ENCODE data around the gene HAUS6. TPM values are rescaled to one million over a fixed set of nuclear protein-coding genes. Genes with fewer than 3 reads are reported as not detected.
A peak's percentile ranks its signal among the peaks of the same experiment; 100 is the strongest.

HAUS6 gene
- total and polyA plus RNA-seq, 7 donors: 1.2 to 12.5 (median 6.9) TPM

DNA sequence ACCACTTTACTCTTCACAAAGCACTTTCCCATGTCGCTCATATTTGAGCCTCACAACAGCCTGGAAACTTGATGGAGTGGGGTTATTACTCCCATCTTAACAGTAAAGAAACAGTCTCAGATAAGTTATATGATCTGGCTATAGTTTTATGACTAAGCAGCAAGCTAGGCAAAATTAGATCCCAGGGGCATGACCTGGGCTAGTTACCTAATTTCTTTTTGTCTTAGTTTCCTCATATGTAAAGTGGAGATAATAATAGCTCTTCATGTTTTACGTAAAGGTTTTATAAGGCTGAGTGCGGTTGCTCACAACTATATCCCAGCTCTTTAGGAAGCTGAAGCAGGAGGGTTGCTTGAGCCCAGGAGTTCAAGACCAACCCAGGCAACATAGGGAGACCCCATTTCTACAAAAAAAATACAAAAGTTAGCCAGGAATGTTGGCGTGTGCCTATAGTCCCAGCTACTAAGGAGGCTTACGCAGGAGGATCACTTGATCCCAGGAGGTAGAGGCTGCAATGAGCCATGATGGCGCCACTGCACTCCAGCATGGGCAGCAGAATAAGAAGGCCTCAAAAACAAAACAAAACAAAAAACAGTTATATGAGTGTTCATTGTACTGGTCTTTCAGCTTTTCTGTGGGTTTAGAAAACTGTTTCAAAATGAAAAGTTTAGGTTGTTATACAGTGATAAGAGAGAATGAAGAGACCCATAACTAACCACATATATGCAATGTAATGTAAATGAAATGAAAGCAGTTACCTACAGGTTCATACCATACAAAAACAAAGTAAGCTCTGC is 31.0 kb upstream of the HAUS6 start:
- Histone ChIP-seq H3K4me1 (peaks cover 0 to 3% (median 0%) of the 10 kb centered on the region in 4 donors), H3K9me3 (no peaks in the 10 kb centered on the region), H3K4me3 (no peak overlapping the region), H3K36me3 (no peaks in the 10 kb centered on the region), H3K27me3 (no peaks in the 10 kb centered on the region), H3K27ac (no peak overlapping the region)
- DNase-seq: no peak
- TF ChIP-seq EP300 (IDR thresholded peaks at IDR 0.05) (no peak), POLR2A (IDR thresholded peaks at IDR 0.05) (no peak)
- TF ChIP-seq, protein P1, sequence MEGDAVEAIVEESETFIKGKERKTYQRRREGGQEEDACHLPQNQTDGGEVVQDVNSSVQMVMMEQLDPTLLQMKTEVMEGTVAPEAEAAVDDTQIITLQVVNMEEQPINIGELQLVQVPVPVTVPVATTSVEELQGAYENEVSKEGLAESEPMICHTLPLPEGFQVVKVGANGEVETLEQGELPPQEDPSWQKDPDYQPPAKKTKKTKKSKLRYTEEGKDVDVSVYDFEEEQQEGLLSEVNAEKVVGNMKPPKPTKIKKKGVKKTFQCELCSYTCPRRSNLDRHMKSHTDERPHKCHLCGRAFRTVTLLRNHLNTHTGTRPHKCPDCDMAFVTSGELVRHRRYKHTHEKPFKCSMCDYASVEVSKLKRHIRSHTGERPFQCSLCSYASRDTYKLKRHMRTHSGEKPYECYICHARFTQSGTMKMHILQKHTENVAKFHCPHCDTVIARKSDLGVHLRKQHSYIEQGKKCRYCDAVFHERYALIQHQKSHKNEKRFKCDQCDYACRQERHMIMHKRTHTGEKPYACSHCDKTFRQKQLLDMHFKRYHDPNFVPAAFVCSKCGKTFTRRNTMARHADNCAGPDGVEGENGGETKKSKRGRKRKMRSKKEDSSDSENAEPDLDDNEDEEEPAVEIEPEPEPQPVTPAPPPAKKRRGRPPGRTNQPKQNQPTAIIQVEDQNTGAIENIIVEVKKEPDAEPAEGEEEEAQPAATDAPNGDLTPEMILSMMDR (IDR thresholded peaks at IDR 0.05): no peak
- WGBS, 2 donors: 93 to 94% methylated on average over 6 of the region's 6 CpGs
- intact Hi-C loops (cut with DNase I): no loop called here

DNA sequence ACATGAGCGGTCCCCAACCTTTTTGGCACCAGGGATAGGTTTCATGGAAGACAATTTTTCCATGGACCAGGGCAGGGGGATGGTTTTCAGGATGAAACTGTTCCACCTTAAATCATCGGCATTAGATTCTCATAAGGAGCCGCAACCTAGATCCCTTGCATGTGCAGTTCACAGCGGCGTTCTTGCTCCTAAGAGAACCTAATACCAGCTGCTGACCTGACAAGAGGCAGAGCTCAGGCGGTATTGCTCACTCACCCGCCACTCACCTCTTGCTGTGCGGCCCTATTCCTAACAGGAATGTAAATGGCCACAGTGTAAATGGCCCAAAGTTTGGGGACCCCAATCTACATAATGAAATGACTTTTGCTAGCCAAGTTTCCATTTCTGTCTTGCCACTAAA is 27.7 kb upstream of the HAUS6 start:
- no peak for DNase-seq
- intact Hi-C loops (cut with DNase I): no loop called here
- WGBS, 2 donors: 89 to 91% methylated on average over 8 of the region's 8 CpGs
- TF ChIP-seq POLR2AphosphoS5 (IDR thresholded peaks at IDR 0.05): no peak
- no peak for TF ChIP-seq EP300 (IDR thresholded peaks at IDR 0.05)
- TF ChIP-seq POLR2A (IDR thresholded peaks at IDR 0.05): no peak
- TF ChIP-seq, protein P1 (IDR thresholded peaks at IDR 0.05): no peak
- H3K27ac ChIP-seq: no peak overlapping the region
- H3K4me1 ChIP-seq: peaks cover 0 to 22% (median 10%) of the 10 kb centered on the region in 4 donors
- no peaks in the 10 kb centered on the region for H3K27me3 ChIP-seq
- no peak overlapping the region for H3K4me3 ChIP-seq
- no peaks in the 10 kb centered on the region for H3K9me3 ChIP-seq
- H3K36me3 ChIP-seq: no peaks in the 10 kb centered on the region

DNA sequence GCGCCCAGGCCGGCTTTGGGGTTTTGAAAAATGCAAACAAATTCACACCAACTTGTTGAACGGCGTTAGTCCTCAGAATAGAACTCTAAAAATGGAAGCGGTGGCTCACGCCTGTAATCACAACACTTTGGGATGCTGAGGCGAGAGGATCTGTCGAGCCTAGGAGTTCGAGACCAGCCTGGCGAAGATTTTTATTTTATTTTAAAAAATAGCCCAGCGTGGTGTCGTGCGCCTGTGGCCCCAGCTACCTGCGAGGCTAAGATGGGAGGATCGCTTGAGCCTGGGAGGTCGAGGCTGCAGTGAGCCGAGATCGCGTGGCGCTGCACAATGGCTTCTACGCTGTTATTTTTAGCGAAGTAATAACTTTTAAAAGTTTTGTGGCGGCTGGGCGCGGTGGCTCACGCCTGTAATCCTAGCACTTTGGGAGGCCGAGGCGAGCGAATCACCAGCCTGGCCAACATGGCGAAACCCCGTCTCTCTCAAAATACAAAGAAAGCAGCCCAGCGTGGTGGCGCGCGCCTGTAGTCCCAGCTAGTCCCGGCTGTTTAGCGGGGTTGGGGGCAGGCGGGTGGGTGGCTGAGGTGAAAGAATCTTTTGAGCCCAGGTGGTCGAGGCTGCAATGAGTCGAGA is 25.3 kb upstream of the HAUS6 start:
- Histone ChIP-seq H3K4me3 (peak overlapping the region; percentile 67 to 90 (median 80)), H3K27ac (peak overlapping the region; percentile 94 to 99 (median 96)), H3K9me3 (no peaks in the 10 kb centered on the region), H3K27me3 (no peaks in the 10 kb centered on the region), H3K36me3 (peaks cover 0 to 7% (median 0%) of the 10 kb centered on the region in 4 donors), H3K4me1 (peaks cover 0 to 26% (median 15%) of the 10 kb centered on the region in 4 donors)
- DNase-seq: peak; percentile 72
- WGBS, 2 donors: 3 to 5% methylated on average over 40 of the region's 40 CpGs
- intact Hi-C loops (cut with DNase I): loop anchor here (1.0 to 10.0 kb wide), 4 partner anchors 44 to 247 kb away; partner anchors contain the start of genes DENND4C and RRAGA
- TF ChIP-seq POLR2AphosphoS5 (IDR thresholded peaks at IDR 0.05): no peak
- no peak for TF ChIP-seq POLR2A (IDR thresholded peaks at IDR 0.05)
- TF ChIP-seq, protein P1 (IDR thresholded peaks at IDR 0.05): no peak
- TF ChIP-seq EP300 (IDR thresholded peaks at IDR 0.05): no peak

DNA sequence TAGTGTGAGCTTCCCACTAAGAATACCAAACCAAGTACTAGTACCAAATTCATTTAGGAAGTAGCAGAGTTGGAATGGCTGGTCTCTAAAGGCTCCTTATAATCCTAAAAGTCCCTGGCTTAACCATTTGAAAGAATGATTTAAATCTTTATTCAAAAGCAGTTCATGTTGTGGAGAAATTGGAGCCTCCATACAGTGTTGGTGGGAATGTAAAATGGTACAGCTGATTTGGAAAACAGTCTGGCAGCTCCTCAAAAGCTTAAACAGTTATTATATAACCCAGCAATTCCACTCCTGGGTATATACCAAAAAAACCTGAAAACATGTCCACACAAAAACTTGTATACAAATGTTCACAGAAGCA is 21.7 kb upstream of the HAUS6 start:
- H3K27ac ChIP-seq: peak overlapping the region in 2 of 4 donors; percentile 24 to 99
- H3K36me3 ChIP-seq: peaks cover 10 to 42% (median 16%) of the 10 kb centered on the region in 4 donors
- DNase-seq: no peak
- intact Hi-C loops (cut with DNase I): loop anchor here (10.0 kb wide), 1 partner anchor 250 kb away; no protein-coding TSS in a partner anchor
- no peaks in the 10 kb centered on the region for H3K27me3 ChIP-seq
- peaks cover 0 to 26% (median 15%) of the 10 kb centered on the region in 4 donors for H3K4me1 ChIP-seq
- H3K9me3 ChIP-seq: no peaks in the 10 kb centered on the region
- TF ChIP-seq POLR2A (IDR thresholded peaks at IDR 0.05) (no peak), EP300 (IDR thresholded peaks at IDR 0.05) (no peak), POLR2AphosphoS5 (IDR thresholded peaks at IDR 0.05) (no peak)
- TF ChIP-seq, protein P1 (IDR thresholded peaks at IDR 0.05): no peak
- H3K4me3 ChIP-seq: no peak overlapping the region
